Measurements from ENCODE around the gene MYOM1.

DNA sequence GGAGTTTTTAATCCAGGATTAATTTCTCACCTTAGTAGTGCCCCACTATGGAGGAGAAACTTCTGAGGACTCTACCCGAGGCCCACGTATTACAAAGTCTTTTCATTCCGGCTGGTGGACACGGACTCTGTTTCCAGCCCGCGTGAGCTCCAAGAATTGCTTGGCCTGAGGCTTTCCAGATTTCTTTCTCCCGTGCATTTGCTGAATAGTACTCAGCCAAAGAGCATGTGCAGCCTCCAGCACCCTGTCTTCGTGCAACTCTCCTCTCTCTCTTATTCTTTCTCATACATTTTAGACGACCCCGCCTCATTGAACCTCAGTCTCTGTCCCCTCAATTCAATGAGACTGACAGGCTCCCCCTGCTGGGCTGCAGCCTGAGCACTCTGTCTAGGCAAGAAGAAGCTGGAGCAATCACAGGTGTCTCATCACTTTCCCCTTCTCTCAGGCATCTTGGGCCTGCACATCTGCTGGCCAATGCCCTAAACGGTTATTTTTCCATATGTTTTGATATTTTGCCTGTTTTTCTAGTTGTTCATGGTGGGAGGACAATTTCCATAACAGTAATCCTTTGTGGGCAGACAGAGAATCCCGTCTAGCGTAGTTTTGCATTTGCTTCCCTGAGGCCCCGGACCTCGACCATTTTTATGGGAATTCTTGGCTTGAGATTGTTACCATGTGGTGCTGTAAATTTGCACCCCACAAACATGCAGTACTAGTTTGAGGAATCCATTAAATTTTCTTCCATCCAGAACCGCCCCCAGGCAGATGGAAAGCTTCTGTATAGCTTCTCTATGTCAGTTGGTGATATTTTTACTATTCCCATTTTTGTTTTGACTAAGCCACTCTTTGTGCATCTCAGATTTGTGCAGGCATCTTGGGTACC lies 156.7 kb downstream of the MYOM1 start:
- TF ChIP-seq CTCF (IDR thresholded peaks at IDR 0.05) (peak; percentile 72 to 77 (median 73)), EP300 (IDR thresholded peaks at IDR 0.05) (no peak), POLR2A (IDR thresholded peaks at IDR 0.05; ENCODE audit: low read depth) (no peak), POLR2AphosphoS5 (IDR thresholded peaks at IDR 0.05) (peak in 1 of 2 donors; percentile 17)

Measured in esophagus muscularis mucosa (tissue), 4 donors.